ENCODE measurements around the gene ATP6V1A. TPM values are rescaled to one million over a fixed set of nuclear protein-coding genes. Genes with fewer than 3 reads are reported as not detected.

The ATP6V1A gene
- total RNA-seq, 2 experiments from 2014 or later = 8.7 to 9.4 TPM

GRCh38 chr3:113712129-113712528, 34.7 kb upstream of the ATP6V1A start:
- Histone ChIP-seq H3K27me3 (ENCODE audit: control insufficient read depth in 1 of 2, insufficient read depth in 2 of 2, low read length in 2 of 2) (peaks cover 0 to 5% of the 10 kb centered on the region in 2 experiments), H3K36me3 (ENCODE audit: insufficient read depth, low read length) (no peaks in the 10 kb centered on the region), H3K4me3 (ENCODE audit: low read length) (no peak overlapping the region), H3K4me1 (ENCODE audit: insufficient read depth, low read length) (no peaks in the 10 kb centered on the region), H3K27ac (ENCODE audit: low read depth in 1 of 2, low read length in 2 of 2) (no peak overlapping the region), H3K9me3 (ENCODE audit: control insufficient read depth in 1 of 2, insufficient read depth in 1 of 2, low read length in 2 of 2) (no peaks in the 10 kb centered on the region)
- DNase-seq (no peak), ATAC-seq (ENCODE audit: poor library complexity) (no peak)
- CTCF ChIA-PET = interaction anchor here (0.7 to 1.1 kb wide), 2 partner anchors 14 to 29 kb away, joined by 3 to 4 read pairs; no protein-coding TSS in a partner anchor
- H3K4me1 Mint-ChIP-seq (ENCODE audit: low read depth) = no peaks in the 10 kb centered on the region
- intact Hi-C loops (cut with DNase I, micrococcal nuclease) = no loop called here
- peaks cover 6% of the 10 kb centered on the region for H3K36me3 Mint-ChIP-seq (ENCODE audit: low read depth)
- no peaks in the 10 kb centered on the region for H3K9me3 Mint-ChIP-seq
- H3K4me3 Mint-ChIP-seq = no peak overlapping the region
- POLR2A ChIA-PET = interaction anchor here (1.4 kb wide), 2 partner anchors 16 to 33 kb away, joined by 4 to 9 read pairs; partner anchors contain the start of gene USF3
- H3K27ac Mint-ChIP-seq = no peak overlapping the region
- TF ChIP-seq, protein P1, sequence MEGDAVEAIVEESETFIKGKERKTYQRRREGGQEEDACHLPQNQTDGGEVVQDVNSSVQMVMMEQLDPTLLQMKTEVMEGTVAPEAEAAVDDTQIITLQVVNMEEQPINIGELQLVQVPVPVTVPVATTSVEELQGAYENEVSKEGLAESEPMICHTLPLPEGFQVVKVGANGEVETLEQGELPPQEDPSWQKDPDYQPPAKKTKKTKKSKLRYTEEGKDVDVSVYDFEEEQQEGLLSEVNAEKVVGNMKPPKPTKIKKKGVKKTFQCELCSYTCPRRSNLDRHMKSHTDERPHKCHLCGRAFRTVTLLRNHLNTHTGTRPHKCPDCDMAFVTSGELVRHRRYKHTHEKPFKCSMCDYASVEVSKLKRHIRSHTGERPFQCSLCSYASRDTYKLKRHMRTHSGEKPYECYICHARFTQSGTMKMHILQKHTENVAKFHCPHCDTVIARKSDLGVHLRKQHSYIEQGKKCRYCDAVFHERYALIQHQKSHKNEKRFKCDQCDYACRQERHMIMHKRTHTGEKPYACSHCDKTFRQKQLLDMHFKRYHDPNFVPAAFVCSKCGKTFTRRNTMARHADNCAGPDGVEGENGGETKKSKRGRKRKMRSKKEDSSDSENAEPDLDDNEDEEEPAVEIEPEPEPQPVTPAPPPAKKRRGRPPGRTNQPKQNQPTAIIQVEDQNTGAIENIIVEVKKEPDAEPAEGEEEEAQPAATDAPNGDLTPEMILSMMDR (IDR thresholded peaks at IDR 0.05) = no peak
- H3K27me3 Mint-ChIP-seq = peaks cover 40% of the 10 kb centered on the region

DNA sequence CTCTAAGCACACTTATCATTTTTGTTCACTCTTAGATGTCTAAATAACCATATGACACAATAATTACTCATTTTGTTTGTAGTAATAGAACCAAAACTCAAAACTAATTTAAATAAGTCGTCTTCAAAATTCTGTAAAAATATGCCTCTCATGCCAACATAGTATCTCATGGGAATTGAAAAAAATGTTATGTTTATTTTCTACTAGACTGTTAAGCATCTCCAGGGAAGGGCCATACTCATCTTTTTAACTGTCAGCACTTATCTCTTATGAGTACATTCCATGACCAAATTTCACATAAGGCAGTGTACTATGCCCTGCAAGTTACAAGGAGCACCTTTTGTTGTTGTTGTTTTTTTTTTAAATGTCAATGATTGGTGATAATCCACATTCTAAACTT, 32.1 kb upstream of the ATP6V1A start:
- no peaks in the 10 kb centered on the region for H3K4me1 Mint-ChIP-seq (ENCODE audit: low read depth)
- ChIA-PET POLR2A (interaction anchor here (0.6 kb wide), 1 partner anchor 154 kb away, joined by 4 read pairs; no protein-coding TSS in a partner anchor), CTCF (interaction anchor here (1.2 kb wide), 1 partner anchor 82 kb away, joined by 3 read pairs; no protein-coding TSS in a partner anchor)
- Histone ChIP-seq H3K9me3 (ENCODE audit: control insufficient read depth in 1 of 2, insufficient read depth in 1 of 2, low read length in 2 of 2) (no peaks in the 10 kb centered on the region), H3K4me3 (ENCODE audit: low read length) (no peak overlapping the region), H3K27me3 (ENCODE audit: control insufficient read depth in 1 of 2, insufficient read depth in 2 of 2, low read length in 2 of 2) (peaks cover 0 to 5% of the 10 kb centered on the region in 2 experiments), H3K4me1 (ENCODE audit: insufficient read depth, low read length) (no peaks in the 10 kb centered on the region), H3K36me3 (ENCODE audit: insufficient read depth, low read length) (peaks cover 4% of the 10 kb centered on the region), H3K27ac (ENCODE audit: low read depth in 1 of 2, low read length in 2 of 2) (no peak overlapping the region)
- H3K27me3 Mint-ChIP-seq = peaks cover 19% of the 10 kb centered on the region
- DNase-seq (no peak), ATAC-seq (ENCODE audit: poor library complexity) (no peak)
- H3K9me3 Mint-ChIP-seq = no peaks in the 10 kb centered on the region
- TF ChIP-seq, protein P1 (IDR thresholded peaks at IDR 0.05) = no peak
- peaks cover 16% of the 10 kb centered on the region for H3K36me3 Mint-ChIP-seq (ENCODE audit: low read depth)
- no peak overlapping the region for H3K4me3 Mint-ChIP-seq
- H3K27ac Mint-ChIP-seq = no peak overlapping the region
- intact Hi-C loops (cut with DNase I, micrococcal nuclease) = no loop called here

DNA sequence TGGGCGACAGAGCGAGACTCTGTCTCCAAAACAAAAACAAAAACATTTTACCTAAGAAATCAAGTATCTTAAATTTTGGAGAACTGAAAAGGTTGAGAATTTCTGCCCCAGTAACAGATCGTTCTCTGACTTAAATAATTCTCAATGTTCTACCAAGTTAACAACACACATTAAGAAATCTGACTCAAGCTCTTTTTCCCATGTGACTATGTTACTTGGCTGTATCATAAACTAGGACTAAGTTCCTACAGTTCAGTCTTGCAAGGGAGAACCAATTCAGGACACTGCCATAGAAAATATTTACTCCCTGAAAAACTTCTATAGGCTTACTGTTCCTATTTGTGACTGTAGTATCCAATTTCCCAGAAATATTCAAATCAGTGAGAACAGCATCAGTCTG, 29.5 kb upstream of the ATP6V1A start:
- no peak for ATAC-seq (ENCODE audit: poor library complexity)
- H3K27ac Mint-ChIP-seq = no peak overlapping the region
- POLR2A ChIA-PET = interaction anchor here (0.9 kb wide), 1 partner anchor 12 kb away, joined by 3 read pairs; no protein-coding TSS in a partner anchor
- Histone ChIP-seq H3K9me3 (ENCODE audit: control insufficient read depth in 1 of 2, insufficient read depth in 1 of 2, low read length in 2 of 2) (no peaks in the 10 kb centered on the region), H3K27ac (ENCODE audit: low read depth in 1 of 2, low read length in 2 of 2) (no peak overlapping the region), H3K4me1 (ENCODE audit: insufficient read depth, low read length) (no peaks in the 10 kb centered on the region), H3K36me3 (ENCODE audit: insufficient read depth, low read length) (peaks cover 28% of the 10 kb centered on the region), H3K4me3 (ENCODE audit: low read length) (no peak overlapping the region), H3K27me3 (ENCODE audit: control insufficient read depth in 1 of 2, insufficient read depth in 2 of 2, low read length in 2 of 2) (no peaks in the 10 kb centered on the region)
- H3K36me3 Mint-ChIP-seq (ENCODE audit: low read depth) = peaks cover 40% of the 10 kb centered on the region
- no peaks in the 10 kb centered on the region for H3K4me1 Mint-ChIP-seq (ENCODE audit: low read depth)
- TF ChIP-seq, protein P1 (IDR thresholded peaks at IDR 0.05) = no peak
- DNase-seq = no peak
- intact Hi-C loops (cut with DNase I, micrococcal nuclease) = no loop called here
- H3K27me3 Mint-ChIP-seq = peaks cover under 1% of the 10 kb centered on the region
- no peaks in the 10 kb centered on the region for H3K9me3 Mint-ChIP-seq
- H3K4me3 Mint-ChIP-seq = no peak overlapping the region
- CTCF ChIA-PET = interaction anchor here (0.9 to 1.5 kb wide), 2 partner anchors 28 kb away, joined by 3 read pairs; no protein-coding TSS in a partner anchor

Data from CD4-positive, alpha-beta T cell (primary cell).